OCI-M2 (cell line): ENCODE results near the gene FAM120A.

Source experiments
- DNase-seq: peaks from one replicate; lab custom pipeline; 2025; ENCODE audit not compliant: unreplicated experiment; lab: John Stamatoyannopoulos, UW

The FAM120A gene

DNA sequence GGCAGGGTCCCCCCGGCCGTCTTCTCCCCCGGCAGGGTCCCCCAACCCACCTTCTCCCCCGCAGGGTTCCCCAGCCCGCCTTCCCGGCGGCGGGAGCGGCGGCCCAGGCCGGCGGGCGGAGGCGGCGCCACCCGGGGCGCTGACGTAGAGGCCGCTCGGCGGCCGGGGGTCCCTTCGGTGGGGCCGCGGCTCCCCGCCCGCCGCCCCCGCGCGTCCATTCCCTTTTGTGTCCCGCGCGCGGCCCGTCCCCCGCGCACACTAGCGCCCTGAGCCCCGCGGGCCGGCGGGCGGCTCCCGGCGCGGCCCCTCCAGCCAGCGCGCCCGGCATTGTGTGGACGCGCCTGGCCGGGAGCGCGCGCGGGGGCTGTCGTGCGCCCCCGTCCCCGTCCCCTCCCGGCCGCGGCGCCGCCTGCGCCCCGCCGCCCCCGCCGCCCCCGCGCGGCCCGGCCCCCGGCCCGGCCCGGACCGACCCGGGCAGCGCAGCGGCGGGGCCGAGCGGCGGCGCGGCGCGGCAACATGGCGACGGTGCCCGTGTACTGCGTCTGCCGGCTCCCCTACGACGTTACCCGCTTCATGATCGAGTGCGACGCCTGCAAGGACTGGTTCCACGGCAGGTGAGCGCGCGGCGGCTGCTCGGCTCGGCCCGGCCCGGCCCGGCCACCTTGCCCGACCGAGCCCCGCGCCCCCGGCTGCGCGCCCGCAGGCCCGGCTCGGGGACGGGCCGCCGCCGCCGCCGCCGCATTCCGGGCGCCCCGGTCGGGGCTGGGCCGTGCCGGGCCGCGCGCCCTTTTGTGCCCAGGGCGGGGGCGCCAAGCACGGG, 125.0 kb downstream of the FAM120A start, which contains the start of gene PHF2:
Gene PHF2, plus strand, starts transcription at position 327 of the 820 bp plus-strand sequence. Its CDS starts 190 bp downstream, at position 517.
- DNase-seq = no peak

DNA sequence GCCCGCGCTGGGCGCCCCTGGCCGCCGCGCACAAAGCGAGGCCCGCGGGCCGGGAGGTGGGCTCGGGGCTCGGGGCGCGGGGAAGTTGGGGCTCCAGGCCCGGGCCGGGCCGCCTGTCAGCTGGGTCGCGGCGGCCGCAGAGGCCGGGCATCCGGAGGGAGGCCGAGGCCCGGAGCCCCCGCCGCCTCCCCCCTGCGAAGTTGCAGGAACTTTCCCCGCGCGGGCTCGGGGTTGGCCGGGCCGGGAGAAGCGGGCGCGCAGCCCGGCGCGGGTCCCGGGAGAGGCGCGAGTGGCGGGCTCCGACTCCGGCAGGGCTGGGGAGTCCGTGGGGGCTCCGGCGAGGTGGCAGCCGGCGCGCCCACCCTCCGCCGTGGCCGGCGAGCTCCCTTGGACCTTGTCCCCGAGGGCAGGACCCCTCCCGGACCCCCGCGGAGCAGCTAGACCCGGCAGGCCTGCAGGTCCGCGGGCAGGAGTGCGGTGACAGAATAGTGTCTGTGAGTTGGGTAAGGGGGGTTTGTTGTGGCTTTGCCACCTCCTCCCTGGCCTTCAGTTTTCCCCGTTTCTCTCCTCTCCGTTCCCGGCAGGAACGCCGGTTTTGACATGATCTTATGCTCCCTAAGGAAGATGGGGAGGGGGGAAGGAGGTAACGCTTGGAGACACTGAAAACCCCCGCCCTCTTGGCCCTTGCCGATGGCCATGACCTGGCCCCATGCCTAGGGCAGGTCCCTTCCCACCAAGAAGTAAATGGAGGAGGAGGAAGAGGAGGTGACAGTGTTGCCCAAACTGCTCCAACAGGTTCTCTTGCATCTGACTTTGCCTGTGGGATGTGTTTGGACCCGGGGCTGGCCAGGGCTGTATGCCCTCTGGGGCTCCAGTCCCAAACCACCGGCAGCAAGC, 125.8 kb downstream of the FAM120A start:
- DNase-seq = no peak

DNA sequence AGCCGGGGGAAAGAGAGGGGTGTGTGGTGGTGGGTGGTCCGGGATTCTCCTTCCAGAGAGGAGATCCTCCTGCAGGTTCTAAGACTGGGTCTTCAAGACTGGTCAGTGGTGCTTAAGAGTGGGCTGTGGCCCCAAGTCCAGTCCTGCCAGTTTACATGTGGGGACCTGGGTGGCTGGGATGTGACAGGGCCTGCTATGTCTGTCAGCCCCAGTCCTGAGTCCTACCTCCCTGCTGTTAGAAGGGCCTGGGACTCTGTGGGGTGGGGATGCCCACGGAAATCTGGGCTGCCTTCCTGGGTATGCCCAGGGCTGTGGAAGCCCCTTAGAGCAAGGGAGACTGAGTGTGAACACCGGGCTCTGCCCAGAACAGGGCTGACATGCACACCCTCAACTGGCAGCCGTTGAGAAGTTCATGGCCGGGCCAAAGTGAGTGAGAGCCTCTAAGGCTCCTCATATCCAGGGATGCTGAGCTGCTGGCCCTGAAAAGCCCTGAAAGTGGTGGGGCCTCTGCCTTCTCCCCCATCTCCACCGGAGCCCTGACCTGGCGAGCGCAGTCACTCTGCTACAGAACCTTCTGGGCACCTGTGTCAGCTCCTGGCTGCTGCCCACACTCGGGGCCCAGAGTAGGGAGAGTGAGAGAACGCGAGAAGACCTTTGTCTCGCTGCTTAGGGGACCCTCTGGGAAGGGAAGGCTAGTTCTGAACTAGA, 126.6 kb downstream of the FAM120A start:
- DNase-seq = no peak

DNA sequence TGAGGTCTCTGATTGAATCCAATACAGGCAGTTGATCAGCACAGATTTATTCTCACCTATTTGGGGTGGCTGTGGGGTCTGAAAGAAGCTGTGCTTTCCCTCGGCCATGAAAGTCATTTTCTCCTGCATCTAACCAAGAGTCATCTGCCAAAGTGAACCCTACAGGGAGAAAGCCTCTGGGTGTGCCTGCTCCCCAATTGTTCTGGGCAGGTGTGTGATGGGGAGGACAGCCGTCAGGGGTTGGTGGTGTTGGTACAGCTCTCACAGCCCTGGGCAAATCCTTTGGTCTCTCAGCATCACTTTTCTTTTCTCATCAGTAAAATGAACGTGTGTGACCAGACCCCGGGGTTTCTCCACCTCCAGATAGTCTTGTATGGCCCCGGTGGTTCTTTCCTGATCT, 127.4 kb downstream of the FAM120A start:
- DNase-seq = no peak

DNA sequence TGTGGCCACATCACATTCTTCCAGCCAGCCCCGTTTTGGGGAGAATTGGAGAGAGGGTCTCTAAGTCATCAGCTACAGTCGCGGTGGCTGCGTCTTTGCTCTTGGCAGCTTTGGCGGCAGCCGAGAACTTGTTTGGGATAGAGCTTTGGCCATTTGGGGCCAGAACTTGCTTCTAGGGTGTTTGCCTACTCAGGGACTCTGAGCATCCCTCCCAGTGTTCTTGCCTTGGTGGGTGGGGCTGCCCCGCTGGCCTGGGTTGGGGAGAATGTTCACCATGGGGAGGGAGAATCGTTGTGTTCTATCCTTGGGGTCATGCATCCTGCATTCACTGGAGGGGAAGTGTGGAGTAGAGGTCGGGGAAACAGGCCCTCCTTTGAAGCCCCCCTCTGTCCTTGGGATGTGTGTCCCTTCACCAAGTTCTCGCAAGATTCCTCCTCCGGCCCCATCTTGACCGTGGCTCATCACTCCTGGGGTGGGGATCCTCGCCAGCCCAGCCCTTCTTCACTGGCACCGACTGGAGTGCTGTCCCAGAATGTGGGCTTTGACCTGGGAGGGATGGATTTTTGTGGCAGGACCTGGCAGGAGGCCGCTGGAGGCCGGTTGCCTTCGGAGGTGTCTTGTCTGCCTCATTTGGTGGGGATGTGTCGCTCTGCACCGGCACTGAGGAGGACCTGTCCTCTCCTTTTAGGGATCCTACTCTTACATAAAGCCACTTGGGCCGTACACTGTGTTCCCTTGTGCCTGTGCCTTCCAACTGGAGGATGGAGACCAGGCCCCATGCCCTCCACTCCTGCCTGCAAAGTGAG, 128.4 kb downstream of the FAM120A start:
- no peak for DNase-seq

DNA sequence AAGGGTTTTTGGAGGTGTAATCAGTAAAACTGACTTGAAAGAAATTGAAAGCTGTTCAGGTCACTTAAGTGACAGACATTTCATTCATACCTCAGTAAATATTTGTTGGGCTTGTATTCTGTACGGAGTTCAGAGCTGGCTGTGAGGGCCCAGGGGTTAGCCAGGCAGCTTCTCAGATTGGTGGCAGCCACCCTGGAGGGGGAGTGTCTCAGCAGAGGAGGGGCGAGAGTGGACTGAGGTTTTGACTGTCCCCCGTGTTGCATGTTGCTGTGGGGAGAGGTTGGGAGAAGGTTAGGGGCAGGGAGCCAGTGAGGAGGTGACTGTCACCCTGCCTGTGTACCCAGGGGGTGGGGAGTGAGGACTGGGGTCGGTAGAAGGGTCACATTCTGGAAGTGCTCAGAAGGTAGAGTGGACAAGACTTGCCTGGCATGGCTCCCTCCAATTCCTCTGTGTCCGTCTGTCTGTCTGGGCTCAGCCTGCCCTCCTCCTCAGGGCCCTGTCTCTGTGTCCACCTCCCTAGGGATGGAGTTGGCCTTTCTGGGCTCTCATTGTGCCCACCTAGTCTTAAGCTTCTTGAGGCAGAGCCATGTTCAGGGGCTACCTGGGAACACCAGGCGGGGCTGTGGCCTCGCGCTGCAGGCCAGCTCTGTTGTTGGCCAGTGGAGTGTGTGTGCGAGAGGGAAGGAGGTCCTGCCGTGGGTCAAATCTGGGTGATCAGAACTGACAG, 129.3 kb downstream of the FAM120A start:
- DNase-seq = no peak

DNA sequence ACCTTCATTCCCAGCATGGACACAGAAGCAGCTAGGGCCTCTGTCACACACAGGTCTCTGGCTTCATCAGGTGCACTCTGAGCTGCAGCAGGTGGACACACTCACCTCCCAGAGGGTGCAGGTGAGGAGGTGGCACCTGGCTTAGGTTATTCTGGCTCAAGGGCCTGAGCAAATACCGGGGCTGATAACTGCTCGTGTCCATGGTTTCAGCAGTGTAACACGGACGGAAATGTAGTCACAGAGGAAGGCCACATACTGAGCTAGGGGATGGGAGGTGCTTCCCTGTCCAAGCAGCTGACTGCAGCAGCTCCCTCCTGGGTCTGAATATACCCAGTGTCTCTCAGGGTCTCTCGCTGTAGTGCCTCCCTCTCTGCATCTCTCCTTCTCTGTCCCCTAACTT, 130.6 kb downstream of the FAM120A start:
- no peak for DNase-seq

DNA sequence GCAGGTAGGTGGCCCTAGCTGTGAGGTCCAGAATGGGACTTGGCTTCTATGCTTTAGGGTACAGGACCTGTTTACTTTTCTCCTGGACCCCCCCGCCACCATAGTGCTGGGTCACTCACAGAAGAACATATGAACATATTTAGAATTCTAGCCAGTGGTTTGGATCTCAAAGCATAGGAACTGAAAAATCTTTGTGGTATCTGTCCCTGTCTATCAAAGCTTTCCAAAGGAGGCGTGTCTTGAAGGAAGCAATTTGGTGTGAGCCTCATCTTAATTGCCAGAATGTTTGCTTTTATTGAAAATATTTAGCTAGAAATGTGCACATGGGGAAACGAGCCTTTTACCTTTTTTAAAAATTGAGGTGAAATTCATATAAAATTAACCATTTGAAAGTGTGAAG, 131.1 kb downstream of the FAM120A start:
- DNase-seq = no peak

DNA sequence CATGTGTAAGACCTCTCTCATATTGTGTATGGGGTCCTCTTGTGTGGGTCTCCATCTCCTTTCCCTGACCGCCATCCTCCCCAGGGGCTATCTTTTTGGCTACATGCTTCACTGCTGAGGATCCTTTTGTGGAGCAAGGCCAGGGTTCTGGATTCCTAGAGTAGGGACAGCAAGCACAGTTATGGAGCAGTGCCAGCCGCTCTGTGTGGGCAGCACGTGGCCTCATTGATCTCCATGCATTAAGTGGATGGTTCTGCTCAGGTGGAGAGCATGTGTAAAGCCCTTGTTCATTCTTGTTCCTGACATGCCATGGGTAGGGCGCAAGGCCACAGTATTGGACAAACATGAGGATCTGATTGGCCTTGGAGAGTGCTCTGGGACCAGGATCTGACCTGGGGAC, 133.8 kb downstream of the FAM120A start:
- no peak for DNase-seq

DNA sequence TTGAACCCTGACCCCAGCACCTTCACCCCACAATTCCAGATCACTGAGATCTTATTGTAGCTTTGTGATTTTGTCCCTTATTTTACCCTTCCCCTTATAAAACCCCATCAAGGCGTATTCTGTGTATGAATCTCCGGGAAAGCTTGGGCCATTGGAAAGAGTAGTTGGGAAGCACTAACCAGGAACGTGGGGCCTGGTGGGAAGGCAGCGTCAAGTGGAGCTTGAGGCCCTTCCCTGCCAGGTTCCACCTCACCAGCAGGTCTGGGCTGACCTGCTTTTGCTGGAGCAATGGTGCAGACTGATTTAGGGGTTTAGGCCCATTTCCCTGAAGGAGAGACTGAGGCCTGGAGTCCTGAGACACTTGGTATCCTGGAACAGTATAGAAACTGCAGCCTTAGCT, 134.2 kb downstream of the FAM120A start:
- no peak for DNase-seq

DNA sequence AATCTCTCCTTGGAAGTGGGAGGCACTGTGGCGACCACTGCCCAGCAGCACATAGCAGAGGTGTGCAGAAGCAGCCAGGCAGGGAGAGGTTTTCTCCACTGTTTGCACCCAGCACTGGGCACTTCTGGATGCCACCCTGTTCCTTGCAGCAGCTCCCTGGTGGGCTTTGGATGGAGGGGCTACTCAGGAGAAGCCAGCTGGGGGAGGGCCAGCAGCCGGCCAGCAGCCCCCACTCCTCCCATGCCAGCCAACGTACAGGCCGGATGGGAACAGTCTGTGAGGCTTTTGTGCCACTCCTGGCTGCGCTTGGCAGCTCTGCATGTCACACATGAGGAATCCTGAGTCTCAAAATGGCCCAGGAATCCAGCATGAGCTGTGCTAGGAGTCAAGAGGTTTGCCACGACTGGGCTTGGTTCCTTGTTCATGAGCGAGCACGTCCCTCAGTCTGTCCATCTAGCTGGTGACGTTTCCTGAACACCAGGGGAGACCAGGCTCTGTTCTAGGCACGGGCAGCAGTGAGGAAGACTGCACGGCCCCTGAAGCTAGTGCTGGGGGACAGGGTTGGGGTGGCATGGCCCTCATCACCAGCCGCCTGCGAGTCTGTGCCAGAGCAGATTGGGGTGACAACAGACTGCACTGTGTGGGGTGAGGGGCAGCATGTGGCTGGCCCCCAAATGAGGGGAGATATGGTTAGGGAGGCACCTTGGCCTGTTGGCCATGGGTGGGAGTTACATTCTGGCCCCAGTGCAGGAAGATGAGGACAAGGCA, 135.0 kb downstream of the FAM120A start:
- DNase-seq = no peak

DNA sequence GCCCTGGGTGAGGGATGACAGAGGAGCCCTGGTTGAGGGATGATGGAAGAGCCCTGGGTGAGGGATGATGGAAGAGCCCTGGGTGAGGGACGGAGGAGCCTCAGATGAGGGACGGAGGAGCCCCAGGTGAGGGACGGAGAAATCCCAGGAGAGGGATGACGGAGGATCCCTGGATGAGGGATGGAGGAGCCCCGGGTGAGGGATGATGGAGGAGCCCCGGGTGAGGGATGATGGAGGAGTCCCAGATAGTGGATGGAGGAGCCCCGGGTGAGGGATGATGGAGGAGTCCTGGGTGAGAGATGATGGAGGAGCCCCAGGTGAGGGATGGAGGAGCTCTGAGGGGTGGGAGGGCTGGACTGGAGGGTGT, 135.8 kb downstream of the FAM120A start:
- no peak for DNase-seq

DNA sequence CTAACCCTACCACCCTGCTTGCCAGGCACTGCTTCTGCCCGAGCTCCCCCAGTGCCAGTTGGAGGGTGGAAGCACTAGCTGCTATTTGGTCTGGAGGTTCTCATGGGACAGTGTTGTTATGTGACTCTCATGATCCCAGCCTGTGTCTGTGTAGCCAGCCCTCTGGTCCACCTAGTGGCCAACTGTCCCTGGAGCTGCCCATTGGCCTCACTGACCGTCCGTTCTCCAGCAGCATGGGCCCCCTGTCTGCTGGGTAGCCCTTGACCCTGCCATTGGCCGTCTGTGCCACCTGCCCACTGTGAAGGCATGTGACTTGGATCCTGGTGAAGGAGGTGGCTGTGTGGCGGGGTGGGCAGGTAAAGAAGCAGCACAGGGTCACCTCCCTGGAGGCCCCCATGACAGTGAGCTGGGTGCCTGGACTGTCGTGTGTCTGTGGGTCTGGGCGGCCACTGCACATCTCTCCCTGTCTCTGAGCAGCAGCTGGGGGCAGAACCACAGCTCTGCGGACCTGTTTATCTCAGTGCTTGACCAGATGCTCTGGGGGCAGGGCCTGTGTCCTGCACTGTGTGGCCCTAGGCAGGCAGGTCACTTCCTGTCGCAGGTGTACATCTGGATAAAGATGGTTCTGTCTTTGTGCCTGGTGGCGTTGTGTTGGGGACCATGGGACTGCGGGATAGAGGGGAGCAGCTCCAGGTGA, 136.3 kb downstream of the FAM120A start:
- DNase-seq = no peak

DNA sequence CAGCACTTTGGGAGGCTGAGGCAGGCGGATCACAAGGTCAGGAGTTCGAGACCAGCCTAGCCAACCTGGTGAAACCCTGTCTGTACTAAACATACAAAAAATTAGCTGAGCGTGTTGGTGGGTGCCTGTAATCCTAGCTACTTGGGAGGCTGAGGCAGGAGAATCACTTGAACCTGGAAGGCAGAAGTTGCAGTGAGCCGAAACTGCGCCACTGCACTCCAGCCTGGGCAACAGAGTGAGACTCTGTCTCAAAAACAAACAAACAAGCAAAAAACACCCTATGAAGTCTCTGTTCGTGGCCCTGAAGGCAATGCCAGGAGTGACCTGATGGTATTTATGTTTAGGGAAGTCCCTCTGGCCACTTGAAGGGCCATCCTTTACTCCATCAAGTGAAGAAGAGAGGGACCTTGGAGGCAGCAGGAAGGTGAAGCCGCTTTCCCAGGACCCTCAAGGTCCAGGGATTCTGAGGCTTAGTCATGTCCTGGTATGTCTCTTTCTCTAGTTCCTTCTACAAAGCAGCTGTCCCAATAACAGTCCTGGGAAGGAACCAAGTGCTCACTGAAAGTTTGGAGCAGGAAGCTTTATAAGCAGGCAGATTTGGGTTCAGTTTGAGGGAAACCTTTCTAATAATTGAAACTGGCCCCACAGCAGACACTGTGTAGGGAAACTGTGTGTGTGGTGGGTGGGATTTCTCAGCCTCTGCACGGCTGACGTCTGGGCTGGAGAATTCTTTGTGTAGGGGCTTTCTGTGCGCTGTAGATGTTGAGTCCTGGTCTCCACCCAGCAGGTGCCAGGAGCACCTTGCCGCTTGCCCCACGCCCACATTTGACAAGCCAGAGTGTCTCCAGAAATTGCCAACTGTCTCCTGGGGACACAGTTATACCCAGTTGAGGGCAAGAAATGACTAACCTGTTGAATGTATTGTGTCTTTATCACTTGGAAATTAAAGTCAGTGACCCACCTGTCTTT, 137.4 kb downstream of the FAM120A start:
- no peak for DNase-seq

DNA sequence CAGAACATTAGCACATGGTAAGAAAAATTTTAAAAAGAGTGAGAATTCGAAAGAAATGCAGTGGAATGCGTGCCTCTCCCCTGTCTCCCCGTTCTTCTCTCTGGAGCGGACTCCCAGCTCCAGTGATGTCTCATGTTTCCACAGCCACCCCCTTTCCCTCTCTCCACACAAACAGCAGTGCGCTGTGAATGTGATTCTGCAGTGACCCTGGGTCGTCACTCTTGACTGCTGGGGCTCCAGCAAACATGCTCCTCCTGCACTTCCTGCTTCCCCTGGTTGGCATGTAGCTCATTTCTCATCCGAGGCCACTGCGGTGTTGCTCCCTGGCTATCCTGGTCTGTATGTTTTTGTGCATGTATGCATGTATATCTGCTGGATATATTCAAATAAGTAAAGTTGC, 138.2 kb downstream of the FAM120A start:
- DNase-seq = no peak

DNA sequence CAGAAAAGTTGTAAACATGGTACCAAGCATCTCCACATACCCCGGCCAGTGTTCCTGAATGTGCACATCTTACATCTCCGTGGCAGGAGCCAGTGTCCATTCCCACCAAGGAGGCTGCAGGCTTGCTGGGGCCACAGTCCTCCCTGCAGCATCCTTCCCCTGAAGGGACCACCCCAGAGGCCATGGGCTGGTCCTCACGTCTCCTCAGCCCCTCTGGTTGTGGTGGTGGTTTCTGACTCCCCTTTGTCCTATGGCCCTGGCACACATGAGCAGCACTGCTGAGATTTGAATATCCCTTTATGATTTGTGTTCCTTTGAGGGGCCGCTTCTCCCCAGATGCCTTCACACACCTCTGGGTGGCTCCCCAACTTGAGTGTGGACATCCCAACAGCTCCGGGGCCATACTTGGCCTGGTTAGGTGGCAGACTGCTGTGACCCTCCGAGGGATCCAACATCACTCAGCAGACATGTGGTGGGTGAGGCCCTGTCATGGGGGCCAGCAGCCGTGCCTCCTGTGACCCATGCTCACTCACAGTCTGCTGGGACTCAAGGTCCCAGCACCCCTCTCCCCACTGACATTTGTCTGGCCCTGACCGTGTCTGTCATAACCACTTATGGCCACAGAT, 139.2 kb downstream of the FAM120A start:
- no peak for DNase-seq
